GM12878 (cell line): ENCODE measurements around the gene CDK16. TPM values are rescaled to one million over a fixed set of nuclear protein-coding genes. Genes with fewer than 3 reads are reported as not detected.

Source experiments
- BCL11A ChIP-seq: IDR thresholded peaks from 2 replicates; pipeline ENCODE4 v1.6.1; 2011; ENCODE audit warnings: low read depth, low read length
- BCL3 ChIP-seq: IDR thresholded peaks from 2 replicates; pipeline ENCODE4 v1.6.1; 2011; ENCODE audit warnings: borderline replicate concordance, low read depth, mild to moderate bottlenecking, moderate library complexity, low read length; ENCODE audit not compliant: insufficient read depth, poor library complexity, severe bottlenecking
- CREB1 ChIP-seq: IDR thresholded peaks from 2 replicates; pipeline ENCODE4 v1.6.1; 2012; ENCODE audit warnings: low read depth, mild to moderate bottlenecking, inconsistent platforms
- DPF2 ChIP-seq: fragments of 450-650 bp; IDR thresholded peaks from 2 replicates; pipeline ENCODE4 v1.6.1; 2017; ENCODE audit warnings: mild to moderate bottlenecking
- EGR1 ChIP-seq, 2 experiments: IDR thresholded peaks; 1 replicate in 1 of 2; 2 replicates in 1 of 2; pipeline ENCODE4 v1.6.1; 2011 to 2012; ENCODE audit warnings: low read depth in 2 of 2, low read length in 2 of 2, borderline replicate concordance in 1 of 2, mild to moderate bottlenecking in 1 of 2, moderate library complexity in 1 of 2
- EZH2 ChIP-seq: IDR thresholded peaks from 2 replicates; pipeline ENCODE4 v1.6.1; 2012; ENCODE audit warnings: low read depth, mild to moderate bottlenecking, control low read depth, inconsistent platforms, low read length, borderline replicate concordance; ENCODE audit not compliant: control insufficient read depth
- HDAC2 ChIP-seq: fragments of 200-600 bp; sonication (generic); IDR thresholded peaks from 2 replicates; pipeline ENCODE4 v1.6.1; 2017
- IRF5 ChIP-seq: fragments of 450-650 bp; IDR thresholded peaks from 2 replicates; pipeline ENCODE4 v1.6.1; 2017; ENCODE audit warnings: borderline replicate concordance
- LARP7 ChIP-seq: fragments of 450-650 bp; IDR thresholded peaks from 2 replicates; pipeline ENCODE4 v1.6.1; 2017; ENCODE audit warnings: mild to moderate bottlenecking
- MAX ChIP-seq: IDR thresholded peaks from 2 replicates; pipeline ENCODE4 v1.6.1; 2012; ENCODE audit warnings: low read depth, low read length, improper control_type of control experiment
- MTA2 ChIP-seq: fragments of 450-650 bp; IDR thresholded peaks from 2 replicates; pipeline ENCODE4 v1.6.1; 2016; ENCODE audit warnings: low read depth, mild to moderate bottlenecking, moderate library complexity
- MTA3 ChIP-seq: IDR thresholded peaks from 2 replicates; pipeline ENCODE4 v1.6.1; 2012; ENCODE audit warnings: low read length, inconsistent platforms, borderline replicate concordance
- MYB ChIP-seq: fragments of 150-350 bp; IDR thresholded peaks from 2 replicates; pipeline ENCODE4 v1.6.1; 2014; ENCODE audit warnings: mild to moderate bottlenecking, low read depth, low read length, borderline replicate concordance
- NFIC ChIP-seq: IDR thresholded peaks from 2 replicates; pipeline ENCODE4 v1.6.1; 2012; ENCODE audit warnings: low read depth, mild to moderate bottlenecking, inconsistent platforms, low read length, moderate library complexity
- NKRF ChIP-seq: fragments of 450-650 bp; conservative IDR thresholded peaks from 2 replicates; pipeline ENCODE4 v1.6.1; 2017; ENCODE audit warnings: mild to moderate bottlenecking, moderate library complexity
- PBX3 ChIP-seq: IDR thresholded peaks from 2 replicates; pipeline ENCODE4 v1.6.1; 2011; ENCODE audit warnings: mild to moderate bottlenecking, low read depth, low read length, moderate library complexity; ENCODE audit not compliant: insufficient replicate concordance
- POLR2AphosphoS5 ChIP-seq: IDR thresholded peaks from 2 replicates; pipeline ENCODE4 v1.6.1; 2011; ENCODE audit warnings: mild to moderate bottlenecking, low read length, inconsistent platforms
- STAT1 ChIP-seq: fragments of 450-650 bp; conservative IDR thresholded peaks from 2 replicates; pipeline ENCODE4 v1.6.1; 2014; ENCODE audit warnings: antibody characterized with exemption, mild to moderate bottlenecking
- SUZ12 ChIP-seq: fragments of 200-600 bp; sonication (generic); IDR thresholded peaks from one replicate; pipeline ENCODE4 v1.6.1; 2018; ENCODE audit warnings: antibody characterized with exemption, mild to moderate bottlenecking; ENCODE audit not compliant: unreplicated experiment
- TAF1 ChIP-seq: IDR thresholded peaks from 2 replicates; pipeline ENCODE4 v1.6.1; 2011; ENCODE audit warnings: mild to moderate bottlenecking, low read depth, low read length, borderline replicate concordance
- TCF12 ChIP-seq: IDR thresholded peaks from 2 replicates; pipeline ENCODE4 v1.6.1; 2011; ENCODE audit warnings: low read depth, mild to moderate bottlenecking, low read length
- WRNIP1 ChIP-seq: IDR thresholded peaks from 2 replicates; pipeline ENCODE4 v1.6.1; 2011; ENCODE audit warnings: low read depth, low read length, improper control_type of control experiment, borderline replicate concordance
- ZNF622 ChIP-seq: fragments of 450-650 bp; IDR thresholded peaks from 2 replicates; pipeline ENCODE4 v1.6.1; 2017; ENCODE audit warnings: mild to moderate bottlenecking, inconsistent platforms
- ZSCAN29 ChIP-seq: fragments of 450-650 bp; IDR thresholded peaks from 2 replicates; pipeline ENCODE4 v1.6.1; 2017; ENCODE audit warnings: mild to moderate bottlenecking, moderate library complexity
- polyA plus RNA-seq, 11 experiments: library from polyadenylated mRNA; depleted of rRNA in 4 of 11; unstranded in 6 of 11; stranded (reverse) in 5 of 11; fragments of >200 nt; fragmentation: Nextera tagmentation in 4 of 11; fragmentation: Illumina TruSeq in 1 of 11; extraction: Ambion mirVana in 4 of 11; extraction: Trizol in 1 of 11; gene quantifications; 1 replicate in 1 of 11; 2 replicates in 10 of 11; pipeline versions ENCODE4 v1.2.1 to v1.2.3, GENCODE V29; 2011 to 2016; ENCODE audit warnings: inconsistent platforms in 2 of 11, missing spikeins in 2 of 11, low read depth in 1 of 11
- total RNA-seq, 4 experiments: library from RNA; depleted of rRNA in 3 of 4; stranded (reverse); fragments of >200 nt in 3 of 4; fragmentation: Illumina TruSeq in 1 of 4; extraction: Trizol in 1 of 4; gene quantifications; 2 replicates each; pipeline versions ENCODE4 v1.2.1 to v1.2.3, GENCODE V29; 2013 to 2021

The CDK16 gene
- total and polyA plus RNA-seq, 10 of the 15 experiments (the other 5 are each of a cell fraction or from before 2014, with no cell fraction given): 2.4 to 75.1 (median 48.2) TPM

- TF ChIP-seq MYB: peak; percentile 60; the same call in 1 of the 2 replicates
- no peak for TF ChIP-seq EZH2
- TF ChIP-seq PBX3: peak; percentile 35
- TF ChIP-seq HDAC2: no peak
- TF ChIP-seq MTA3: no peak
- TF ChIP-seq EGR1 (IDR thresholded peaks at IDR 0.05; ENCODE audit: borderline replicate concordance in 1 of 2, low read depth in 2 of 2, low read length in 2 of 2): peak; percentile 35 to 43; a peak in 2 of 3 replicates
- no peak for TF ChIP-seq MAX
- TF ChIP-seq SUZ12: no peak
- TF ChIP-seq BCL3: no peak
- no peak for TF ChIP-seq ZSCAN29
- peak; percentile 54; the same call in 1 of the 2 replicates for TF ChIP-seq STAT1
- no peak for TF ChIP-seq IRF5
- TF ChIP-seq DPF2: peak; percentile 83; the same call in 1 of the 2 replicates
- TF ChIP-seq BCL11A: 0 out of 2 replicates have a peak, but pooled peaks have one; percentile 13
- TF ChIP-seq NFIC: no peak
- TF ChIP-seq WRNIP1: peak; percentile 94; the same call in 1 of the 2 replicates
- TF ChIP-seq ZNF622: no peak
- peak; percentile 84 for TF ChIP-seq POLR2AphosphoS5
- peak; percentile 56; the same call in 1 of the 2 replicates for TF ChIP-seq MTA2
- TF ChIP-seq NKRF: 0 out of 2 replicates have a peak, but pooled peaks have one; percentile 85
- TF ChIP-seq TCF12: 0 out of 2 replicates have a peak, but pooled peaks have one; percentile 26
- peak; percentile 49; the same call in 1 of the 2 replicates for TF ChIP-seq TAF1
- no peak for TF ChIP-seq CREB1
- peak; percentile 82; the same call in 1 of the 2 replicates for TF ChIP-seq LARP7
Measured at GRCh38 chrX:47218280-47218919, at the start of gene CDK16 (continued).
